Measurements from ENCODE around the gene CDK18. TPM values are rescaled to one million over a fixed set of nuclear protein-coding genes. Genes with fewer than 3 reads are reported as not detected.

CDK18 gene
- total and polyA plus RNA-seq, 10 of the 15 experiments (the other 5 are each of a cell fraction or from before 2014, with no cell fraction given), result 0.13 to 4.4 (median 0.52) TPM; not detected in 2

- no peak overlapping the region for H3K27ac ChIP-seq (ENCODE audit: control insufficient read depth, insufficient read depth)
- RAD21 ChIA-PET (ENCODE audit: unreplicated experiment), result interaction anchor here (0.8 to 4.3 kb wide), 13 partner anchors 15 to 175 kb away, joined by 3 to 78 read pairs (median 6); partner anchors contain the start of gene ELK4
- H3K36me3 ChIP-seq (ENCODE audit: control insufficient read depth in 2 of 2, insufficient read depth in 2 of 2, low read length in 1 of 2), result no peaks in the 10 kb centered on the region
- peaks cover 2 to 3% of the 10 kb centered on the region in 2 experiments; a peak in 3 of 4 replicates for H3K27me3 ChIP-seq (replicated peaks in 1 of 2; ENCODE audit: control insufficient read depth in 2 of 2, insufficient read depth in 2 of 2, low read length in 1 of 2)
- ATAC-seq (peak; percentile 93), FAIRE-seq (no peak), DNase-seq (ENCODE audit: low read depth, low spot score) (no peak)
- 20% methylated on average over 48 of the region's 53 CpGs for WGBS (ENCODE audit: insufficient coverage, insufficient replicate concordance, low lambda C conversion rate, missing lambda C conversion rate)
- 0 out of 2 replicates have a peak overlapping the region, but pooled peaks have one; percentile 39 for H2AFZ ChIP-seq (ENCODE audit: control insufficient read depth, low read depth, low read length)
- H3K4me3 ChIP-seq, result no peak overlapping the region
- H4K20me1 ChIP-seq (ENCODE audit: control insufficient read depth, insufficient read depth), result no peaks in the 10 kb centered on the region
- no peaks in the 10 kb centered on the region for H3K9me3 ChIP-seq (replicated peaks; ENCODE audit: control insufficient read depth, insufficient read depth, low read length)
- peak overlapping the region; percentile 42 for H3K4me2 ChIP-seq (ENCODE audit: control insufficient read depth, insufficient read depth)
- no peaks in the 10 kb centered on the region for H3K79me2 ChIP-seq (ENCODE audit: control insufficient read depth, insufficient read depth, low read length)
- H3K4me1 ChIP-seq (ENCODE audit: control insufficient read depth, insufficient read depth, low read length), result no peaks in the 10 kb centered on the region
- in situ Hi-C loops (cut with MboI), result loop anchor here (5.0 kb wide), 1 partner anchor 123 kb away; no protein-coding TSS in a partner anchor
- BruUV-seq (replicated peaks), result no TSS peak
- CTCF ChIA-PET, result interaction anchor here (0.6 to 31.6 kb wide), 26 partner anchors 9 to 487 kb away, joined by 3 to 891 read pairs (median 4); partner anchors contain the start of gene ELK4
- POLR2A ChIA-PET, result interaction anchor here (0.8 kb wide), 1 partner anchor 129 kb away, joined by 3 read pairs; no protein-coding TSS in a partner anchor
- SMC1A ChIA-PET (ENCODE audit: uncharacterized antibody, unreplicated experiment), result interaction anchor here (1.2 to 3.3 kb wide), 7 partner anchors 40 to 448 kb away, joined by 3 to 61 read pairs (median 5); a partner anchor contains a TSS
- H3K9ac ChIP-seq (ENCODE audit: control insufficient read depth, insufficient read depth, low read length), result no peak overlapping the region
- intact Hi-C loops (cut with micrococcal nuclease; ENCODE audit: unreplicated experiment), result loop anchor here (1.0 to 10.0 kb wide), 4 partner anchors 63 to 254 kb away; no protein-coding TSS in a partner anchor
- no peak for TF ChIP-seq BCL3 (IDR thresholded peaks at IDR 0.05; ENCODE audit: borderline replicate concordance, insufficient read depth, low read depth, low read length, poor library complexity, severe bottlenecking)
- TF ChIP-seq HCFC1 (IDR thresholded peaks at IDR 0.05; ENCODE audit: low read length), result 0 out of 2 replicates have a peak, but pooled peaks have one; percentile 13
- TF ChIP-seq SMAD5 (IDR thresholded peaks at IDR 0.05; ENCODE audit: low read depth), result no peak
- no peak for TF ChIP-seq MTA3 (IDR thresholded peaks at IDR 0.05; ENCODE audit: borderline replicate concordance, low read length)
- no peak for TF ChIP-seq ZNF274 (IDR thresholded peaks at IDR 0.05; ENCODE audit: insufficient read depth, insufficient read length)
- TF ChIP-seq ZNF207 (IDR thresholded peaks at IDR 0.05; ENCODE audit: borderline replicate concordance), result no peak
- no peak for TF ChIP-seq POU2F2 (IDR thresholded peaks at IDR 0.05; ENCODE audit: borderline replicate concordance, low read depth, low read length)
- TF ChIP-seq CBX3 (IDR thresholded peaks at IDR 0.05; ENCODE audit: borderline replicate concordance, low read depth), result no peak
- 0 out of 2 replicates have a peak, but pooled peaks have one; percentile 29 for TF ChIP-seq NBN (IDR thresholded peaks at IDR 0.05)
- TF ChIP-seq ZBTB33 (IDR thresholded peaks at IDR 0.05), result no peak
- no peak for TF ChIP-seq RCOR1 (conservative IDR thresholded peaks at IDR 0.05; ENCODE audit: low read depth, low read length)
- TF ChIP-seq SP1 (IDR thresholded peaks at IDR 0.05; ENCODE audit: low read depth, low read length), result no peak
- no peak for TF ChIP-seq BCL11A (IDR thresholded peaks at IDR 0.05; ENCODE audit: low read depth, low read length)
- TF ChIP-seq RAD51 (IDR thresholded peaks at IDR 0.05), result no peak
- peak; percentile 56; the same call in 1 of the 2 replicates for TF ChIP-seq SMARCA5 (IDR thresholded peaks at IDR 0.05)
- no peak for TF ChIP-seq TCF12 (IDR thresholded peaks at IDR 0.05; ENCODE audit: low read depth, low read length)
- peak; percentile 62; the same call in 1 of the 2 replicates for TF ChIP-seq DPF2 (IDR thresholded peaks at IDR 0.05)
- TF ChIP-seq SMC3 (IDR thresholded peaks at IDR 0.05; ENCODE audit: borderline replicate concordance, low read length), result peak; percentile 86
- TF ChIP-seq IKZF2 (IDR thresholded peaks at IDR 0.05), result no peak
- peak; percentile 53; the same call in 1 of the 2 replicates for TF ChIP-seq LARP7 (IDR thresholded peaks at IDR 0.05)
- TF ChIP-seq TCF3 (IDR thresholded peaks at IDR 0.05; ENCODE audit: borderline replicate concordance, insufficient read depth, low read depth, low read length), result no peak
- TF ChIP-seq JUNB (IDR thresholded peaks at IDR 0.05), result no peak
- TF ChIP-seq STAT1 (conservative IDR thresholded peaks at IDR 0.05), result no peak
Measured at GRCh38 chr1:205528887-205529825, 24.7 kb downstream of the CDK18 start.

Data from GM12878 (cell line).